Coronary artery (tissue), 2 donors: Measurements from ENCODE around the gene SHF.

Experiments
- DNase-seq: peaks from one replicate; pipeline ENCODE4 v3.0.0-alpha.2; 2017; ENCODE audit warnings: low spot score
- H3K27ac ChIP-seq, 2 donors: fragments of 200-600 bp; sonication (generic); one replicate each; pipeline ENCODE4 v1.5.1; 2016 to 2019
- H3K4me3 ChIP-seq: fragments of 200-600 bp; sonication (generic); 2 replicates; pipeline ENCODE4 v1.5.1; 2016; ENCODE audit warnings: mild to moderate bottlenecking, moderate library complexity
- CTCF ChIP-seq: fragments of 200-600 bp; sonication (generic); IDR thresholded peaks from one replicate; pipeline ENCODE4 v1.5.1; 2019; ENCODE audit warnings: antibody characterized with exemption

Gene SHF

GRCh38 chr15:45185069-45185779, 2.5 kb downstream of the SHF start:
- Histone ChIP-seq H3K4me3 (no peak overlapping the region), H3K27ac (peak overlapping the region in 1 of 2 donors; percentile 93)
- peak; percentile 63 for DNase-seq
- no peak for TF ChIP-seq CTCF

GRCh38 chr15:45184562-45185041, 3.2 kb downstream of the SHF start:
- no peak for TF ChIP-seq CTCF
- no peak overlapping the region for H3K4me3 ChIP-seq

GRCh38 chr15:45183511-45183910, 4.3 kb downstream of the SHF start:
- Histone ChIP-seq H3K27ac (no peak overlapping the region), H3K4me3 (no peak overlapping the region)
- no peak for TF ChIP-seq CTCF
- DNase-seq: no peak

More at GRCh38 chr15:45184562-45185041, 3.2 kb downstream of the SHF start:
- H3K27ac ChIP-seq: no peak overlapping the region
- DNase-seq: no peak

- no peak overlapping the region for H3K4me3 ChIP-seq
- no peak for TF ChIP-seq CTCF
- DNase-seq: no peak
- H3K27ac ChIP-seq: no peak overlapping the region
Observed at GRCh38 chr15:45182996-45183395, 4.8 kb downstream of the SHF start.

GRCh38 chr15:45181491-45182285, 6.1 kb downstream of the SHF start:
- DNase-seq: no peak
- Histone ChIP-seq H3K27ac (no peak overlapping the region), H3K4me3 (no peak overlapping the region)
- no peak for TF ChIP-seq CTCF

GRCh38 chr15:45180648-45181436, 6.9 kb downstream of the SHF start:
- H3K27ac ChIP-seq: no peak overlapping the region
- no peak overlapping the region for H3K4me3 ChIP-seq
- DNase-seq: no peak
- TF ChIP-seq CTCF: no peak
